22Rv1 (cell line): Measurements from ENCODE around the gene ITIH4.

ENCODE experiments used
- CTCF ChIP-seq: fragments of 450-650 bp; IDR thresholded peaks from 2 replicates; pipeline ENCODE4 v1.5.1; 2017; ENCODE audit warnings: mild to moderate bottlenecking
- ZFX ChIP-seq: fragments of 450-650 bp; IDR thresholded peaks from 2 replicates; pipeline ENCODE4 v1.6.1; 2017; ENCODE audit warnings: antibody characterized with exemption, borderline replicate concordance

DNA sequence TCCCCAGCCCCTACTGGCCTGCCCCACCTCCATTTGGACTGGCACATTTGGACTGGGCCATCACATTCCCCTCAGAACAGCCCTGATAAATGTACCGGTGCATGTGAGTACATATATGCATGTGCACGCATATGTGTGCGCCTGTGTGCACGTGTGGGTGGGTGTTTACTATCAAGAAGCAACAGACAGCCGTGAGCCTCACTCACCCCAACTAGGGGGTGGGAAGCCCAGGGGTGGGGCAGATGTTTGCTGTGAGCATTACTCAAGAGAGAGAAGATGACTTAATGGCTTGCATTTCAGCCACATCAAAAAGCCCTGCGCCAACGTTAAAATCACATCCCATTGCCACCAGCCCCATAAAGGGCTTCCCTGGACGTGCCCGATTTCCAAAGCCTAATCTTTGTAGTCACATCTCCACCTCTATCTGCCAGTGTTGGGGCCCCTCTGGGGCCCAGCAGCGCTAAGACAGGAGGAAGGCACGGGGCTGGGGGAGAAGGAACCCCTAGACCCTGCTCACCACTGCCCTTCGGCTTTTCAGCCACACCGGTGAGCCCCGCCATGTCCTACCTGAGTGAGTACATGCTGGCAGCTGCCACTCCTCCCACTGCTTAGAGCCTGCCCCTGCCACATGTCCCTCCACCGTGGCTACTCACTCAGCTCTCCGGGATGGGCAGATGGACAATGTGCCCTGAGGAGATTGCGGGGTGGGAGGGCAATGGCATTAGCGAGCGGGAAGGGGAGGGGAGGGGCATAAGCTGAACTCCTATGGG lies 25.0 kb downstream of the ITIH4 start:
- TF ChIP-seq CTCF (no peak), ZFX (no peak)
